NCI-H748 (cell line): ENCODE measurements around the gene UBAP2L.
"Not testable (repeated sequence)": the region's sequence is repeated elsewhere in the genome, so short reads cannot be mapped to it uniquely, and the experiment has no call there.

Source experiments
- DNase-seq: peaks from one replicate; lab custom pipeline; 2025; ENCODE audit not compliant: unreplicated experiment; lab: John Stamatoyannopoulos, UW

Gene UBAP2L

GRCh38 chr1:154306151-154306550 is 85.4 kb downstream of the UBAP2L start:
- no peak for DNase-seq

DNA sequence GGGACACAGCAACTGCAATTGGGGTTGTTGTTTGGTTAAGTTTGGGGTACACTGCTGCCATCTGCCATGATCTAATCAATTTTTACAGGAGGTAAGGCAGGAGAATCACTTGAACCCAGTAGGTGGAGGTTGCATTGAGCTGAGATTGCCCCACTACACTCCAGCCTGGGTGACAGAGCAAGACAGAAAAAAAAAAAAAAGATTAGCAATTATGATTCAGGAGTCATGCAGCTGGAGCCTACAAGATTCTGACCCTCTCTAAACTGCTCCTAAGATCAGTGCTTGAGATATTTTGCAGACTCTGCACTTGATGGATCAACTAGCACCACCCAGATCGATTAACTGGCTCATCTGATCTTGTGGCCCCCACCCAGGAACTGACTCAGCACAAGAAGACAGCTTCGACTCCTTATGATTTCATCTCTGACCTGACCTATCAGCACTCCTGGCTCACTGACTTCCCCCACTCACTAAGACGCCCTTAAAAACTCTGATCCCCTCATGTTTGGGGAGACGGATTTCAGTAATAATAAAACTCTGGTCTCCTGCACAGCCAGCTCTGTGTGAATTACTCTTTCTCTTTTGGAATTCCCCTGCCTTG is 87.0 kb downstream of the UBAP2L start:
- DNase-seq, result not testable (repeated sequence)

DNA sequence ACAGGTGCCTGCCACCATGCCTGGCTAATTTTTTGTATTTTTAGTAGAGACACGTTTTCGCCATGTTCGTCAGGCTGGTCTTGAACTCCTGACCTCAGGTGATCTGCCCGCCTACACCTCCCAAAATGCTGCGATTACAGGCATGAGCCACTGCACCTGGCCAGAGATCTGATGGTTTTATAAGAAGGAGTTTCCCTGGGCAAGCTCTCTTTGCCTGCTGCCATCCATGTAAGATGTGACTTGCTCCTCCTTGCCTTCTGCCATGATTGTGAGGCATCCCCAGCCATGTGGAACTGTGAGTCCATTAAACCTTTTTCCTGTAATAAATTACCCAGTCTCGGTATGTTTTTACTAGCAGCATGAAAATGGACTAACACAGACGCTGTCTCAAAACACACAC is 88.4 kb downstream of the UBAP2L start:
- not testable (repeated sequence) for DNase-seq

DNA sequence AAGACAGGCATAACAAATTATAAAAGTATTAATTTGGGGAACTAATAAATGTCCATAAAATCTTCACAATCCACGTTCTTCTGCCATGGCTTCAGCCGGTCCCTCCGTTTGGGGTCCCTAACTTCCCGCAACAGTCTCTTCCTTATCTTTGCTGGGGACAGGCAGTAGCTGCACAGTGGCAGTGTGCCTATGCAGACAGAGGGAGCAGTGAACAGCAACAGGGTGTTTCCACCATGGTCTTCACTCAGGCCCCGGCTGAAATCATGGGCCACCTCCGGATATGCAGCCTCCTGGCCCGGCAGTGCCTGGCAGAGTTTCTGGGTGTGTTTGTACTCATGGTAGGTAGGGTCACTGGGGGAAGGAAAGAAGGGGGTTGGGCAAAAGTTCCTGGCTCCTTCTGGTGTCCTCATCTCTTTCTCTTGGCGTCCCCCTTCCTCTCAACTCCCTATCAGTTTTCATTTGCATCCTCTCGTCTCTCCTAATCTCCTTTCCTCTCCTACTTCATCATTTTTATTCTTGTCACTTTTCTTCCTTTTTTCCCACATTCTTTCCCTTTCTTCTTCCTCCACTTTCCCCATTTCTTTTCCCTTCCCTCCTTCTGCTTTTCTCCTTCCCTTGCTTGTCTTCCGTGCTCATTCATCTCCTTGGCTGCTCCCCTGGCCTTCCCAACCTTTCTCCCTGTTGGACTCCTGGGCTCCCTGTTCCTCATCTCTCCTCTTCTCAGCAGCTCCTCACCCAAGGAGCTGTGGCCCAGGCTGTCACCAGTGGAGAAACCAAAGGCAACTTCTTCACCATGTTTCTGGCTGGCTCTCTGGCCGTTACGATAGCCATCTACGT is 91.7 kb downstream of the UBAP2L start:
- not testable (repeated sequence) for DNase-seq

GRCh38 chr1:154313066-154313356 is 92.3 kb downstream of the UBAP2L start:
- no peak for DNase-seq

GRCh38 chr1:154314226-154314625 is 93.5 kb downstream of the UBAP2L start:
- not testable (repeated sequence) for DNase-seq

GRCh38 chr1:154316704-154317103 is 95.9 kb downstream of the UBAP2L start:
- DNase-seq, result no peak

- DNase-seq, result no peak
Observed at GRCh38 chr1:154318386-154318785, 97.6 kb downstream of the UBAP2L start.
